Measurements from ENCODE around the gene BBS9.

The BBS9 gene

GRCh38 chr7:33334349-33334748, 205.0 kb downstream of the BBS9 start:
- Mint-ChIP-seq H3K4me1 (no peaks in the 10 kb centered on the region), H3K27ac (no peak overlapping the region), H3K36me3 (peaks cover 15% of the 10 kb centered on the region), H3K9me3 (no peaks in the 10 kb centered on the region), H3K4me3 (no peak overlapping the region), H3K27me3 (no peaks in the 10 kb centered on the region)

GRCh38 chr7:33336820-33337219, 207.5 kb downstream of the BBS9 start:
- no peaks in the 10 kb centered on the region for H3K9me3 Mint-ChIP-seq

GRCh38 chr7:33339074-33339790, 209.9 kb downstream of the BBS9 start:
- Mint-ChIP-seq H3K4me3 (no peak overlapping the region), H3K4me1 (no peaks in the 10 kb centered on the region), H3K9me3 (no peaks in the 10 kb centered on the region)

More at GRCh38 chr7:33336820-33337219, 207.5 kb downstream of the BBS9 start:
- Mint-ChIP-seq H3K36me3 (peaks cover 17% of the 10 kb centered on the region), H3K4me3 (no peak overlapping the region), H3K27me3 (no peaks in the 10 kb centered on the region), H3K4me1 (no peaks in the 10 kb centered on the region), H3K27ac (no peak overlapping the region)

GRCh38 chr7:33346055-33346454, 216.7 kb downstream of the BBS9 start:
- no peaks in the 10 kb centered on the region for H3K27me3 Mint-ChIP-seq
- H3K27ac Mint-ChIP-seq = no peak overlapping the region
- no peak overlapping the region for H3K4me3 Mint-ChIP-seq
- no peaks in the 10 kb centered on the region for H3K4me1 Mint-ChIP-seq
- no peaks in the 10 kb centered on the region for H3K9me3 Mint-ChIP-seq
- H3K36me3 Mint-ChIP-seq = peaks cover 22% of the 10 kb centered on the region

More at GRCh38 chr7:33339074-33339790, 209.9 kb downstream of the BBS9 start:
- no peak overlapping the region for H3K27ac Mint-ChIP-seq
- peaks cover 17% of the 10 kb centered on the region for H3K36me3 Mint-ChIP-seq
- H3K27me3 Mint-ChIP-seq = no peaks in the 10 kb centered on the region

GRCh38 chr7:33350577-33350976, 221.2 kb downstream of the BBS9 start:
- no peaks in the 10 kb centered on the region for H3K27me3 Mint-ChIP-seq
- H3K27ac Mint-ChIP-seq = no peak overlapping the region
- H3K4me3 Mint-ChIP-seq = no peak overlapping the region

GRCh38 chr7:33351709-33352108, 222.3 kb downstream of the BBS9 start:
- H3K4me3 Mint-ChIP-seq = no peak overlapping the region
- H3K36me3 Mint-ChIP-seq = peaks cover 20% of the 10 kb centered on the region
- no peaks in the 10 kb centered on the region for H3K27me3 Mint-ChIP-seq
- H3K4me1 Mint-ChIP-seq = no peaks in the 10 kb centered on the region
- H3K27ac Mint-ChIP-seq = no peak overlapping the region
- H3K9me3 Mint-ChIP-seq = peaks cover 4% of the 10 kb centered on the region

More at GRCh38 chr7:33350577-33350976, 221.2 kb downstream of the BBS9 start:
- H3K9me3 Mint-ChIP-seq = peaks cover 4% of the 10 kb centered on the region
- peaks cover 26% of the 10 kb centered on the region for H3K36me3 Mint-ChIP-seq
- no peaks in the 10 kb centered on the region for H3K4me1 Mint-ChIP-seq

GRCh38 chr7:33354201-33354600, 224.8 kb downstream of the BBS9 start:
- no peak overlapping the region for H3K27ac Mint-ChIP-seq
- no peaks in the 10 kb centered on the region for H3K4me1 Mint-ChIP-seq
- H3K36me3 Mint-ChIP-seq = peaks cover 16% of the 10 kb centered on the region
- H3K9me3 Mint-ChIP-seq = peaks cover 4% of the 10 kb centered on the region
- H3K27me3 Mint-ChIP-seq = no peaks in the 10 kb centered on the region
- no peak overlapping the region for H3K4me3 Mint-ChIP-seq

GRCh38 chr7:33355386-33355785, 226.0 kb downstream of the BBS9 start:
- Mint-ChIP-seq H3K36me3 (peaks cover 14% of the 10 kb centered on the region), H3K4me1 (no peaks in the 10 kb centered on the region), H3K27ac (no peak overlapping the region), H3K4me3 (no peak overlapping the region), H3K27me3 (no peaks in the 10 kb centered on the region), H3K9me3 (peaks cover 4% of the 10 kb centered on the region)

GRCh38 chr7:33356336-33356735, 227.0 kb downstream of the BBS9 start:
- Mint-ChIP-seq H3K36me3 (peaks cover 11% of the 10 kb centered on the region), H3K4me1 (no peaks in the 10 kb centered on the region), H3K27ac (no peak overlapping the region), H3K4me3 (no peak overlapping the region), H3K9me3 (peaks cover 4% of the 10 kb centered on the region), H3K27me3 (no peaks in the 10 kb centered on the region)

GRCh38 chr7:33357846-33358245, 228.5 kb downstream of the BBS9 start:
- no peaks in the 10 kb centered on the region for H3K27me3 Mint-ChIP-seq
- peaks cover 7% of the 10 kb centered on the region for H3K36me3 Mint-ChIP-seq
- no peaks in the 10 kb centered on the region for H3K9me3 Mint-ChIP-seq
- no peak overlapping the region for H3K4me3 Mint-ChIP-seq
- no peak overlapping the region for H3K27ac Mint-ChIP-seq
- no peaks in the 10 kb centered on the region for H3K4me1 Mint-ChIP-seq

- no peaks in the 10 kb centered on the region for H3K4me1 Mint-ChIP-seq
- no peak overlapping the region for H3K4me3 Mint-ChIP-seq
- no peaks in the 10 kb centered on the region for H3K27me3 Mint-ChIP-seq
- H3K36me3 Mint-ChIP-seq = peaks cover 43% of the 10 kb centered on the region
- no peak overlapping the region for H3K27ac Mint-ChIP-seq
- H3K9me3 Mint-ChIP-seq = no peaks in the 10 kb centered on the region
Observed at GRCh38 chr7:33369888-33370287, 240.5 kb downstream of the BBS9 start.

- Mint-ChIP-seq H3K27ac (no peak overlapping the region), H3K4me3 (no peak overlapping the region), H3K9me3 (no peaks in the 10 kb centered on the region), H3K27me3 (no peaks in the 10 kb centered on the region), H3K36me3 (peaks cover 40% of the 10 kb centered on the region), H3K4me1 (no peaks in the 10 kb centered on the region)
Observed at GRCh38 chr7:33373195-33373594, 243.8 kb downstream of the BBS9 start.

GRCh38 chr7:33379891-33380525, 250.6 kb downstream of the BBS9 start:
- Mint-ChIP-seq H3K27ac (no peak overlapping the region), H3K27me3 (no peaks in the 10 kb centered on the region), H3K9me3 (no peaks in the 10 kb centered on the region), H3K4me1 (no peaks in the 10 kb centered on the region), H3K4me3 (no peak overlapping the region), H3K36me3 (peaks cover 24% of the 10 kb centered on the region)

GRCh38 chr7:33388332-33388731, 259.0 kb downstream of the BBS9 start:
- no peak overlapping the region for H3K4me3 Mint-ChIP-seq
- no peaks in the 10 kb centered on the region for H3K27me3 Mint-ChIP-seq
- no peak overlapping the region for H3K27ac Mint-ChIP-seq
- peaks cover 25% of the 10 kb centered on the region for H3K36me3 Mint-ChIP-seq
- H3K9me3 Mint-ChIP-seq = no peaks in the 10 kb centered on the region
- no peaks in the 10 kb centered on the region for H3K4me1 Mint-ChIP-seq

- Mint-ChIP-seq H3K27ac (no peak overlapping the region), H3K27me3 (no peaks in the 10 kb centered on the region), H3K4me3 (no peak overlapping the region), H3K9me3 (no peaks in the 10 kb centered on the region), H3K36me3 (peaks cover 33% of the 10 kb centered on the region), H3K4me1 (no peaks in the 10 kb centered on the region)
Observed at GRCh38 chr7:33392148-33392547, 262.8 kb downstream of the BBS9 start.

- no peaks in the 10 kb centered on the region for H3K9me3 Mint-ChIP-seq
- H3K27me3 Mint-ChIP-seq = no peaks in the 10 kb centered on the region
- H3K4me3 Mint-ChIP-seq = no peak overlapping the region
- no peak overlapping the region for H3K27ac Mint-ChIP-seq
- H3K36me3 Mint-ChIP-seq = peaks cover 29% of the 10 kb centered on the region
- no peaks in the 10 kb centered on the region for H3K4me1 Mint-ChIP-seq
Observed at GRCh38 chr7:33393770-33394169, 264.4 kb downstream of the BBS9 start.
